Measurements from ENCODE around the gene TEF.

DNA sequence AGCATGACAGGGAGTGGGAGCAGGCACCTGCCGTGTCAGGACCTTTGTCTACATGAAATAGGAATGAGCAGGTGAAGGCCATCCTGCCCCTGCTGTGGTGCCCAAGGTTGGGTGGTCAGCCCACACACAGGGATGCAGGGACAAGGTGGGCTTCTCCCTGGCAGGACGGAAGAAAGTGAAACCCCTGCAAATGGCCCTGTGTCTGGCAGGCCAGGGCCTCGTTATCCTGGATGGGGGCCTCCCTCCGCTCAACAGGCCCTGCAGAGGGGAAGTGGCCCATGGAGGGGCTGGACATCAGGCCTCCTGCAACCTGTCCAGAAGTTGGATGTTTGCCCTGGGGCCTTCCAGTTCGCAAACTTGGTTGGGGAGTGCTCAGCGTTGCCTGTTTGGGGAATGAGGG is 49.9 kb downstream of the TEF start:
- no peak for TF ChIP-seq GATA3 (IDR thresholded peaks at IDR 0.05; ENCODE audit: low read depth, low read length)
- TF ChIP-seq GATA2 (IDR thresholded peaks at IDR 0.05; ENCODE audit: low read depth, low read length), result no peak

All from SH-SY5Y (cell line).